AG09319 (cell line): ENCODE measurements around the gene GFM1.

Experiments
- DNase-seq: peaks from one replicate; pipeline ENCODE4 v3.0.0-alpha.2; 2010; ENCODE audit warnings: low read depth; ENCODE audit errors: extremely low read depth
- CTCF ChIP-seq: IDR thresholded peaks from 2 replicates; pipeline ENCODE4 v1.5.1; 2011; ENCODE audit warnings: low read depth, mild to moderate bottlenecking, inconsistent platforms, low read length, moderate library complexity

The GFM1 gene

GRCh38 chr3:158735296-158736033 is 91.1 kb downstream of the GFM1 start:
- DNase-seq, result no peak
- no peak for TF ChIP-seq CTCF

GRCh38 chr3:158737410-158737809 is 93.1 kb downstream of the GFM1 start:
- DNase-seq, result no peak
- TF ChIP-seq CTCF, result no peak

- no peak for DNase-seq
- TF ChIP-seq CTCF, result no peak
Observed at GRCh38 chr3:158737976-158738615, 93.8 kb downstream of the GFM1 start.

- no peak for DNase-seq
- TF ChIP-seq CTCF, result no peak
Observed at GRCh38 chr3:158738653-158739052, 94.3 kb downstream of the GFM1 start.

- no peak for DNase-seq
- TF ChIP-seq CTCF, result no peak
Observed at GRCh38 chr3:158739078-158739477, 94.8 kb downstream of the GFM1 start.

GRCh38 chr3:158739661-158740060 is 95.3 kb downstream of the GFM1 start:
- no peak for DNase-seq
- TF ChIP-seq CTCF, result no peak
